NCI-H1417 treated with DMSO at 0.1 percent for 48 hours (cell line): Measurements from ENCODE around the gene TUFT1.

Source experiments
- DNase-seq: peaks from one replicate; lab custom pipeline; 2025; lab: John Stamatoyannopoulos, UW

Gene TUFT1

GRCh38 chr1:151540021-151540981 is at the start of gene TUFT1:
Gene TUFT1, plus strand, starts transcription at chr1:151540309. Its CDS starts 58 bp downstream, at chr1:151540367.
- DNase-seq: peak; percentile 87

GRCh38 chr1:151491641-151492040 is 48.5 kb upstream of the TUFT1 start:
- no peak for DNase-seq

- no peak for DNase-seq
These were observed 48.0 kb upstream of the TUFT1 start for GRCh38 chr1:151492120-151492519.

- no peak for DNase-seq
These were observed 47.1 kb upstream of the TUFT1 start for GRCh38 chr1:151493042-151493441.

GRCh38 chr1:151494741-151495281 is 45.3 kb upstream of the TUFT1 start:
- peak; percentile 14 for DNase-seq

- DNase-seq: no peak
These were observed 44.8 kb upstream of the TUFT1 start for GRCh38 chr1:151495316-151495715.

GRCh38 chr1:151499365-151499764 is 40.7 kb upstream of the TUFT1 start:
- DNase-seq: no peak

- DNase-seq: no peak
These were observed 40.2 kb upstream of the TUFT1 start for GRCh38 chr1:151499930-151500329.

- DNase-seq: no peak
These were observed 38.6 kb upstream of the TUFT1 start for GRCh38 chr1:151501474-151501873.

GRCh38 chr1:151502035-151502700 is 37.9 kb upstream of the TUFT1 start:
- DNase-seq: no peak

GRCh38 chr1:151502859-151503780 is 37.0 kb upstream of the TUFT1 start:
- no peak for DNase-seq

- DNase-seq: no peak
These were observed 35.9 kb upstream of the TUFT1 start for GRCh38 chr1:151504252-151504651.

- DNase-seq: no peak
These were observed 35.4 kb upstream of the TUFT1 start for GRCh38 chr1:151504759-151505158.

- no peak for DNase-seq
These were observed 31.3 kb upstream of the TUFT1 start for GRCh38 chr1:151508833-151509232.

- DNase-seq: no peak
These were observed 30.6 kb upstream of the TUFT1 start for GRCh38 chr1:151509350-151510019.

- no peak for DNase-seq
These were observed 30.1 kb upstream of the TUFT1 start for GRCh38 chr1:151510020-151510405.

- DNase-seq: no peak
These were observed 29.5 kb upstream of the TUFT1 start for GRCh38 chr1:151510614-151510956.

- peak; percentile 78 for DNase-seq
These were observed 29.0 kb upstream of the TUFT1 start, which contains the start of gene CGN for GRCh38 chr1:151510957-151511635. Gene CGN, plus strand, starts transcription at chr1:151511387. Its CDS starts 7,133 bp downstream, at chr1:151518520.

GRCh38 chr1:151511636-151512215 is 28.4 kb upstream of the TUFT1 start:
- no peak for DNase-seq

GRCh38 chr1:151512326-151512725 is 27.8 kb upstream of the TUFT1 start:
- DNase-seq: no peak
